ENCODE measurements around the gene MAPKBP1.
A peak's percentile ranks its signal among the peaks of the same experiment; 100 is the strongest.

Gene MAPKBP1

DNA sequence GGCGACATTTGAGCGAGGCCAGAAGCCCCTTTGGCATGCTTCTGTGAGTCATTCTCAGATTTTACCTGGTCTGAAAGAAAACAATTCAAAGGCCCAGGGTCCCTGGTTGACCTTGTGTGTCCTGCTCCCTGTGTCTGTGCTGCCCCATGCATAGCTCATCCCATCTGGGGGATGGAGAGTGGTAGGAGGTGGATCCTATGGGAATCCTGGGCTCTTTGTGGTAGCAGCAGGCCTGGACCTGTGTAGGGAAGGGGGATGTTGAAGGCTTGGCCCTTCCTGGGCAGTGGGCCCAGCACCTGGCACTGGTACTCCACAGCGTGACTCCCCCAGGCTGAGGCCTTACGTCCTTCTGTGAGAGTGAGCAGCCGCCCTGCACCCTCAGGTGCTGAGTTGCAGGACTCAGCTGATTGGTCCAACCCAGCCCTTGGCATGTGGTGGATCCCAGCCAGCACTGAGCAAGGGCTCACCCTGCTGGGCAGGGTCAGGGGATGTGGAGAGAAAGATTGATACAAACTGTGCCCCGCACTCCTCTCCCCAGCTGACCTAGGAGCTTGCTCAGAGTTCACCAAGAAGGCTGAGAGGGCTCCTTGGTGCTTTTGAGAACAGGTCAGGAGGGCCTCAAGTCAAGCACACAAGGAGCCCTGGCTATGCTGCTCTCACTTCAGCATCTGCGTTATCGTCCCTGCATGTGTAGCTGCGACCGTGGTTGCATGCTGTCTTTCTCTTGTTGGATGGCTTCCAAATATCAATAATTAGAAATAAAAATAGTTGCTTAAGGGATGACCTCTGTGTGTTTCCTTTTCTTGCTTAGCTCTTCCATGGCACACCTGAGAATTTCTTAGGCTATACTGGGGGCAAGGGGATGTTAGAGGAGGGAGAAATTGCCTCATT, 32.3 kb downstream of the MAPKBP1 start:
- no peak for DNase-seq (ENCODE audit: low spot score)

DNA sequence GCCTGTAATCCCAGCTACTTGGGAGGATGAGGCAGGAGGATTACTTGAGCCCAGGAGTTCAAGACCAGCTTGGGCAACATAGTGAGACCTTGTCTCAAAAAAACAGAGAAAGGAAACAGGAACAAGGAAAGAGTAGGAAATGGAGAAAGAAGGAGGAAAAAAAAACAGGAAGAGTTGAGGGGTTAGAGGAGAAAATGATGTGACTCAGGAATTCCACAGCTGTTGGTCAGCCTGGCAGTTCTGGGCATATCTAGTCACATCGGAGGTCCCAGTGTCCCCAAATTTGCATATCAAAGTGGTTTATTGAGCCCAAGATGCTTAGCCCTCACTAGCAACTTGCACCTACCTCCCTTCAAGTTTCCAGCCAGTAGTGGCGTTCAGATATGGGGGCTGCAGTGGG, 34.8 kb downstream of the MAPKBP1 start:
- no peak for DNase-seq (ENCODE audit: low spot score)

DNA sequence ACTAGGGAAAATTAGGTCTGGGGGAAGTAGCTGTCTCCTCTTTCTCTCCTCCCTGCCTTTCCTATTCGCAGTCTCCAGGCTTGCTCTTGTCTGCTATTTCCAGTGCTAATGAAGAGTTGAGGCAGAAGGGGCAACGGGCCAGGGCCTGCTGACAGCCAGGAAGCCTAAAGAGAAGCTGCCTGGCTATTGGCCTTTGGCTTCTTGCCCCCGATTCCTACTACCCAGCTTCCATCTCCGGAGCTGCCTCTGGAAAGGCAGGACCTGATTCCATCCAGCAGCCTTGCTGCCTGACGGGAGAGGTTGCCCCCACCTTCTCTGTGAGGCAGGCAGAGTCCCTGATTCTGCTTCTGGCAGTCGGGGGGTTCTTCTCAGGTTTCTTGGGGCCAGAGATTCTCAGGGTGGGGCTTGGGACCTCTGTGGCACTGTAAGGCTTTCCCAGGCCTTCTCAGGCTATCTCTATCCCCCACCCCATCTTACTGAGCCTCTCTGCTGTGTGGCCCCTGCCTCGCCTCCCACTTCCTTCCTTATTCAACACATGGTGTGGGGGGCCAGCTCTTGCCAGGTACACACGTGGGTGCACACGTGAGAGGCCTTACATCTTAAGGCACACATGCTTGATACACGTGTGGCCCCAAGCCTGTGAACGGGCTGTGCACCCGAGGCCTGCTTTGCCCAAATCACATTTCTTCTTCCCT, 35.4 kb downstream of the MAPKBP1 start:
- DNase-seq (ENCODE audit: low spot score): no peak

DNA sequence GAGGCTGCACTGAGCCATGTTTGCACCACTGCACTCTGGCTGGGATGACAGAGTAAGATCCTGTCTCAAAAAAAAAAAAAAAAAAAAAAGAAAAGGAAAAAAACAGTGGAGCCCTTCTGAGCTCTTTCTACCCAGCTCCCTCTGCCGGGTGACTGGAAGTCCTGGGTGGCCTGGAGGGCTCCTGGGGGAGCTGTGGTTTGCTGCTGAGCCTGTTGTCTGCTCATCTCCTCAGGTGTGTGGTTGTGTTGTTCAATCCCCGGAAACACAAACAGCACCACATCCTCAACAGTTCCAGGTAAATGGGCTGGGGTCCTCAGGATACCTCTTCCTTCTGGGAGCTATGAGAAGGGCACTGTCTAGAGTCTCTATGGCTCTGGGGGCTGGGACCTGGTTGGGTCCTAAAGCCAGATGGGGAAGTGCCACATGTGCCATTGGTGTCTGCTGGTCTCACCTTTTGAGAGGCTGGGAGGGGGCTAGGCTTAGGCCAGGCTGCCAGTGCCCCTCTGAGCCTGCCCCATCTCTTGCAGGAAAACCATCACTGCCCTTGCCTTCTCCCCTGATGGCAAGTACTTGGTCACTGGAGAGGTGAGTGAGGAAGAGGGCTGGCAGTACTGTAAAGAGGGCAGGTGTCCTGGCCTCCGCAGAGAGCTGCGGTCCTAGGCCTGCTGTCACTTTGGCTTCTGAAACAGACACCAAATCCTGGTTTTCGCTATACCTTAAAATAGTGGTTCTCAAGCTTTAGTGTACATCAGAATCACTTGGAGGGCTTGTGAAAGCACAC, 36.6 kb downstream of the MAPKBP1 start:
- no peak for DNase-seq (ENCODE audit: low spot score)

DNA sequence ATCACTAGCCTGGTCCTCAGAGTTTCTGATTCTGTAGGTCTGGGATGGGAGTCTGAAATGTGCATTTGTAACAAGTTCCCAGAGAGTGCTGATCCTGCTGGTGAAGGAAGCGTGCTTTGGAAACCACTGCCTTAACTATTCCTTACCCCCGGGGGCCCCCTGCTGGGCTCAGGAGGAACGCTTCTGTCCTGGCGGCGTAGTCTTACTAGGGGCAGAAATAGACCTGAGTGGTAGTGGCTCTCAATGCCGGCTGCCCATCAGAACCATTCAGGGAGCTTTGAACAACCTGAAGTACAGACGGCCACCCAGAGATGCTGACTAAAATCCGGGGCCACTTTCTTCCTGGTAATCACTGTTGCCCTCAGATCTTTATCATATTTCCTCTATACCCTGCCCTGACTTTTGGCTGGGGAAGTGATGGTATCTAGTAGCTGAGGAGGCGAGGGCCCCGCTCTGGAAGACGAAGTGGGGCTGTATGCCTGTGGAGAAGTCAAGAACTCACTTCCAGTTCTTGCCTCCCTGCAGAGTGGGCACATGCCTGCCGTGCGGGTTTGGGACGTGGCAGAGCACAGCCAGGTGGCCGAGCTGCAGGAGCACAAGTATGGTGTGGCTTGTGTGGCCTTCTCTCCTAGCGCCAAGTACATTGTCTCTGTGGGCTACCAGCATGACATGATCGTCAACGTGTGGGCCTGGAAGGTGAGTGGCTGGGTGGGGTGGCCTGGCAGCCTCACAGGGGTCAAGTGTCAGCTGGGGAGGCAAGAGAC, 37.3 kb downstream of the MAPKBP1 start:
- DNase-seq (ENCODE audit: low spot score): peak; percentile 70

DNA sequence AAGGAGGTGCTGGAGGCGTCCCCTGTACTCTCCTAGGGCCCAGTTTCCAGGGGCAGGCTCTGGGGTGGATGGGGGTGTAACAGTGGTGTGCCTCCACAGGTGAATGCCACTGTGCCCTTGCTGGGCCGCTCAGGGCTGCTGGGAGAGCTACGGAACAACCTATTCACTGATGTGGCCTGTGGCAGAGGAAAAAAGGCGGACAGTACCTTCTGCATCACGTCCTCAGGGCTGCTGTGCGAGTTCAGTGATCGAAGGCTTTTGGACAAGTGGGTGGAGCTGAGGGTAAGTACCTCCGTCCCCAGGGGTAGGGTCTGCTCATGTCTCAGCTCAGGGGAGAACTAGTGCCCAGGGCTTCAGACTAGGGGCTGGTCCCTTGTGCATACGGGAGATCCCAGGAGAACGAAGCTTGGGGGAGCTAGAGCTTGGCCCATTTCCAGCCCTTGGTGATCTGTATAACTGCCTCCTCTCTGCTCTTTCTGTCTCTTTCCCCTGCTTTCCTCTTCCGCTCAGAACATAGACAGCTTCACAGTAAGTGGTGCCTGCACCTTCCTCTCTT, 38.6 kb downstream of the MAPKBP1 start:
- DNase-seq (ENCODE audit: low spot score): no peak

DNA sequence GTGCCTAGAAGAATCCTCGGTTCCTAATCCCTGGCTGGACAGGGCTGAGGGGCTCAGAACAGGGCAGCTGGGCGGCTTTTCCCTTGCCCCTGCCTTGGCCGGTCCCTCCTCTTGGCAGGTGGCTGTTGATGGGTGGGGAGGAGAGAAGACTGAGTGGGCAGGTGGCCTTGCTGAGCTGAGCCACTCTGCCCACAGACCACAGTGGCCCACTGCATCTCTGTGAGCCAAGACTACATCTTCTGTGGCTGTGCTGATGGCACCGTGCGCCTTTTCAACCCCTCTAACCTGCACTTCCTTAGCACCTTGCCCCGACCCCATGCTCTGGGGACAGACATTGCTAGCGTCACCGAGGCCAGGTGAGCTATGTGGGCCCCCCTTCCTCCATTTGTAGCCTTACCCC, 39.1 kb downstream of the MAPKBP1 start:
- DNase-seq (ENCODE audit: low spot score): no peak

DNA sequence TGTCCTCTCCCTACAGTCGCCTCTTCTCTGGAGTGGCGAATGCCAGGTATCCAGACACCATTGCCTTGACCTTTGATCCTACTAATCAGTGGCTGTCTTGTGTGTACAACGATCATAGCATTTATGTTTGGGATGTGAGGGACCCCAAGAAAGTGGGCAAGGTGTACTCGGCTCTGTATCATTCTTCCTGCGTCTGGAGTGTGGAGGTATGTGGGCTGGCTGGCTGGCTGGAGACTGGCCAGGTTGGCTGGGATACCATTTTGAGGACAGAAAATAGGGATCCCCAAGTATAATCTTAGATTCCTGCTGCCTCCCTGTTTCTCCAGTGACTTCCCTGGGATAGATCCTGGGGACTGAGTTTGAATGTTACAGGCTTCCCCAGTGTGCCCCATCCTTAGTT, 40.2 kb downstream of the MAPKBP1 start:
- no peak for DNase-seq (ENCODE audit: low spot score)

DNA sequence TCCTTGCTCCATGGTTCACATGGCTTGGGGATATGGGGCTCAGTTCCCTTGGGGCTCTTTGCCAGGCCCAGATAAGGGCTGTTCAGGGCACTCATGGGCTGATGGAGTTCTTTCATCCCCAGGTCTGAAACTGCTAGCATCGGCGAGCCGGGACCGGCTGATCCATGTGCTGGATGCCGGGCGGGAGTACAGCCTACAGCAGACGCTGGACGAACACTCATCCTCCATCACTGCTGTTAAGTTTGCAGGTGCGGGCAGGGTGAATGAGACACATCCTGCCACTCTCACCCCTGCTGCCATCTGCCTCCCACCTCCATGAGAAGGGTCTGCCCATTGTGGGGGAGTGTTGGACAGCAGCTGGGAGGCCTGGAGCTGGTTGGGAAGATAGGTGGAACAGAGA, 42.5 kb downstream of the MAPKBP1 start:
- no peak for DNase-seq (ENCODE audit: low spot score)

DNA sequence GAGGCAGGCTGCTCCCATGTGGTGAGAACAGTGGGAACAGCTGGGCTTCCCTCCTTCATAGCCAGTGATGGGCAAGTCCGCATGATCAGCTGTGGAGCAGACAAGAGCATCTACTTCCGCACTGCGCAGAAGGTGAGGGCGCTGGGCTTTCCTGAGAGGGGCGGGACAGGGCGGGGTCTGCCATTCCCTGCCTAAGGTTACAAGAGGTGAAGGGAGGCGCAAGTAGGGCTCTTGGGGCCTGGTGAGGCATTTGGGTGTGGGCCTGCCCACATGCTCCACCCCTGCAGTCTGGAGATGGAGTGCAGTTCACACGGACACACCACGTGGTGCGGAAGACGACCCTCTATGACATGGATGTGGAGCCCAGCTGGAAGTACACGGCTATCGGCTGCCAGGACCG, 43.0 kb downstream of the MAPKBP1 start:
- no peak for DNase-seq (ENCODE audit: low spot score)

DNA sequence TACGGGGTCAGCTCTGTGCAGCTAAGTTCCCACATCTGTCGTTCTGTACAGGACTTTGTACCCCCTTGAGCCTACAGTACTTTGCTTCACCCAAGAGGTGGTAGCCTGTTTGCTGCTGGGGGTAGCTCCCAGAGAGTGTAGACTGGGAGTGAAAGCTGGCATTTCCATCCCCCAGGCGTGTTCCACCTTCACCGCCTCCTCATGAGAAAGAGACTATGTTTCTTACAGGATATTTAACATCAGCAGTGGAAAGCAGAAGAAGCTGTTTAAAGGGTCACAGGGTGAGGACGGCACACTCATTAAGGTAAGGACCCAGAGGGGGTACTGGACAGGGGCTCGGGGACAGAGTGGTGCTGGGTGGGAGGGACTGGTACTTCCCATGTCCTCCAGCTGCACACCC, 43.5 kb downstream of the MAPKBP1 start:
- DNase-seq (ENCODE audit: low spot score): no peak

DNA sequence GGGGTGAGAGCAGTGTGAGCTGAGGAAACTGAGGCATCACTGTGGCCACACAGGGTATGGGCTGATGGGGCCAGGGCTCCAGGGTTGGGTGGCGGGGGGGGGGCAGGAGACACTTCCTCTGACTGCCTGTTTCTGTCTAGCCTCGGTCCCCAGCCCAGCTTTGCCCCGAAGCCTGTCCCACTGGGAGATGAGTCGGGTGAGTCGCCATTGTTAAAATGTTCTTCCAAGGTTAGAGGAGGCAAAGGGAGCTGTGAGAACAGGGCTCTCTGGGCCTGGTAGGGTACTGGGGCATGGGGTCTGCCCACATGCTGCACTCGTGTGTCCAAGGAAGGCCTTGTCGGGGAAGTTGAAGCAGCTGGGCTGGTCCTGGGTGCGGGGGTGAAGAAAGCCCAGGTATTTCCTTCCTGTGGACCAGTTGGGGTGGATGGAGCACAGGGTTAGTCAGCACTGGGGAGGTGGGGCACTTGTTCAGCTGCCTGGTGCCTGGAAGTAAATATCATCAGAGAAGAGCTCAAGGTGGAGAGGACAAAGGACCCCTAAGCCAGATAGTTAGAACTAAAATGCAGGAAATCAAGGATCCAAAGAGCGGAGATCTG, 45.3 kb downstream of the MAPKBP1 start:
- DNase-seq (ENCODE audit: low spot score): no peak

DNA sequence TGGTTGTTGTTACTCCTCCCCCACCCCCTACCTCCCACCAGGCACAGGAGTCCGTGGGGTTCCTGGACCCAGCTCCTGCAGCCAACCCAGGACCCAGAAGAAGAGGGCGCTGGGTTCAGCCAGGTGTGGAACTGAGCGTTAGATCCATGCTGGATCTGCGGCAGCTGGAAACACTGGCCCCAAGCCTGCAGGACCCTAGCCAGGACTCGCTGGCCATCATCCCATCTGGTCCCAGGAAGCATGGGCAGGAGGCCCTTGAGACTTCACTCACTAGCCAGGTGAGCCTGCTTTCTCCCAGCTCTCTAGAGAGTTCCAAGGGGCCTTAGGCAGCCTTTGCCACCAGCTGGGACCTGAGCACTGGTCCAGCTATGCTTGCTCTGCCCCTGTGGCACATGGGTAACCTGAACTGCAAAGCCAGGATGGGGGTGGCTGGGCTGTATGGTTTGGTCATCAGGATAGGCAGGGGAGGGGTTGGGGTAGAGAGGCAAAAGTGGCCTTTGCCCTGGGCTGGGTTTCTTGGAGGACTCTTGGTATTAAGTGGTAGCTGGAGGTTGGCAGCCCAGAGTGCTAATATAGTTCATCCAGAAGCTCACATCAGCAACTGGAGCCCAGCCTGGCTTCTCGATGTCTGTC, 46.6 kb downstream of the MAPKBP1 start:
- DNase-seq (ENCODE audit: low spot score): no peak

DNA sequence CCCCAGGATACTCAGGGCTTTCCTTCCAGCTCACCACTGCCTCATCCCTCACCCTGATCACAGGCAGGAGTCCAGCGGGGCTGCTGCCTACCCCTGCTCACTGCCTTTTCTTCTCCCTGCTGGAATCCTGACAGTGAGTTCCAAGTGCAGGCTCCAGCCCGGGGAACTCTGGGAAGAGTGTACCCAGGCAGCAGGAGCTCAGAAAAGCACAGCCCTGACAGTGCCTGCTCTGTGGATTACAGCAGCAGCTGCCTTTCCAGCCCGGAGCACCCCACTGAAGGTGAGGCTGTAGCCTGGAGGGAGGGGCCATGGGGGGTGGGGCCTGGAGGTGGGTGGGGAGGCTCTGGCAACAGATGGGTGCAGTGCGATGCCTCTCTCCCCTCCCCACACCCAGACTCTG, 47.5 kb downstream of the MAPKBP1 start:
- DNase-seq (ENCODE audit: low spot score): no peak

DNA sequence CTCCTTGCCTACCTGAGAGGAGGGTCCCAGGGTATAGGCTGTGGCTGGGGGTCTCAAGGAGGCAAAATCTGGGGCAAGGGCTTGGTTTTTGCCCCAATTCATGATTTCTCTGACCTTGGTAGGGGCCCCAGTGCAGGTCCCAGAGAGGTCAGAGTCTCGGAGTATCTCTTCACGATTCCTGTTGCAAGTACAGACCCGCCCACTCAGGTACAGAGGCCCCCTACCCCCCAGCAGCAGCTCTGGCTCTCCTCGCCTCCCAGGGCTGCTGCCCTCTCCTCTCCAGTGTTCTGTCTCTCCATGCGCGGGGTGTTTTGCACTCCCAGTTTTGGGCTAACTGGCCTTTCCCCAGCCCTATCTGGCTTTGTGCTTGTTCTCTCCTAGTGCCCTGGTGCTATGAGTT, 48.2 kb downstream of the MAPKBP1 start:
- DNase-seq (ENCODE audit: low spot score): no peak

DNA sequence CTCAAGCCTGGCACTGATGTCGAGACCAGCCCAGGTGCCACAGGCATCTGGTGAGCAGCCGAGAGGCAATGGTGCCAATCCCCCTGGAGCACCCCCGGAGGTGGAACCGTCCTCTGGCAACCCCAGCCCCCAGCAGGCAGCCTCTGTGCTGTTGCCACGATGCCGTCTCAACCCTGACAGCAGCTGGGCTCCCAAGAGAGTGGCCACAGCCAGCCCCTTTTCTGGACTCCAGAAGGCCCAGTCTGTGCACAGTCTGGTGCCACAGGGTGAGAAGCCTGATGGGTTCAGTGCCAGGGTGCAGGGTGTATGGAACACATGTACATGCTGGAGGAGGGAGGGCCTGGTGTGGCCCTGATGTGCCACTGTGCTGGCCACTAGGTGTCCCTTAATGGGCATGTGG, 48.7 kb downstream of the MAPKBP1 start:
- no peak for DNase-seq (ENCODE audit: low spot score)

DNA sequence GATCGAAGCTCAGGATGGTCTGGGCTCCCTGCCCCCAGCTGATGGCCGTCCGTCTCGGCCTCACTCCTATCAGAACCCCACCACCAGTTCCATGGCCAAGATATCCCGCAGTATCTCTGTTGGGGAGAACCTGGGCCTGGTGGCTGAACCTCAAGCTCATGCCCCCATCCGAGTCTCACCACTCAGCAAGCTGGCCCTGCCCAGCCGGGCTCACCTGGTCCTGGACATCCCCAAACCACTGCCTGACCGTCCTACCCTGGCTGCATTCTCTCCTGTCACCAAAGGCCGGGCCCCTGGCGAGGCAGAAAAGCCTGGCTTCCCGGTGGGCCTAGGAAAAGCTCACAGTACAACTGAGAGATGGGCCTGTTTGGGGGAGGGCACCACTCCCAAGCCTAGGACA, 49.2 kb downstream of the MAPKBP1 start:
- no peak for DNase-seq (ENCODE audit: low spot score)

DNA sequence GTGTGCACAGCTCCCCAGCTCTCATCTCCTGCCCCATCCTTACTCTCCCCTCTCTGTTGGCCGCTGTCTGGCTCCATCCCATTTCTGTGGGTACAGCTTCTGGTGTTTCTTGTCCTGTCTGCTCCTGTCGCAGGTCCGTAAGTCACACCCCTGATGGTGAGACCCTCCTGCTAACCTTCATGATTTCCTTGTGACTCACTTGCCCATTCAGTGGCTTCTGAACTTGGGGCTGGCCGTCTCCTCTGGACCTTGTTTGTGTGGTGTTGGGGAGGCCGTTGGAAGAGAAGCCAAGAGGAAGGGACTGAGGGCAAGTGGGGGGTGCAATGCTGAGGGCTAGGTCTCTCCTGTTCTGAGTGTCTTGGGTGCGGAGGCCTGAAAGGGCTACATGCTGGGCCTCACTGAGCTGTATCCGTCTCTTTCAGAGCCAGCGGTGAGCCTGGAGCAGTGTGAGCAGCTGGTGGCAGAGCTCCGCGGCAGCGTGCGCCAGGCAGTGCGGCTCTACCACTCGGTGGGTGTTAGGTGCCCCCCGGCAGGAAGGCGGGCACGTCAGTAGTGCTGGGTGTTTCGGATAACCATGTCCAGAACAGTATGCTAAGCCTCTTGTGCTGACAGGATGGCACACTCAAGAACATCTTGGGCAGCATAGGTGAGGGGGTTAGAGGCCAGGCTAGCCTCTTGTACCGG, 49.9 kb downstream of the MAPKBP1 start:
- no peak for DNase-seq (ENCODE audit: low spot score)

DNA sequence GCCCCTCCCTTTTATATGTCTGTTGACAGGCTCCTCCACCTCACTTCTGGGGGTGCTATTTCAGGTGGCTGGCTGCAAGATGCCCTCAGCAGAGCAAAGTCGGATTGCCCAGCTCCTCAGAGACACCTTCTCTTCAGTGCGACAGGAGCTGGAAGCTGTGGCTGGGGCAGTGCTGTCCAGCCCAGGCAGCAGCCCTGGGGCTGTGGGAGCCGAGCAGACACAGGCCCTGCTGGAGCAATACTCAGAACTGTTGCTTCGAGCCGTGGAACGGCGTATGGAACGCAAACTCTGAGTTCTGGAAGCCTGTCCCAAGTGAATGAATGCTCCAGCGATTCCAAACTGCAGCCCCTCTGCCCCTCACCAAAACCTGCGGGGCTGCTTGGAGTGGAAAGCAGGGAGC, 50.9 kb downstream of the MAPKBP1 start:
- no peak for DNase-seq (ENCODE audit: low spot score)

Data from SW480 (cell line).